ENCODE results near the gene HOXD12.

- TF ChIP-seq REST (IDR thresholded peaks at IDR 0.05; ENCODE audit: unreplicated experiment) (no peak), CTCF (conservative IDR thresholded peaks at IDR 0.05; ENCODE audit: low read depth in 2 of 2) (peak; percentile 88 to 92), NANOG (IDR thresholded peaks at IDR 0.05; ENCODE audit: borderline replicate concordance) (no peak)
Measured at GRCh38 chr2:176079831-176080539, 19.6 kb upstream of the HOXD12 start.
